Measurements from ENCODE around the gene USP32.
"Not testable (repeated sequence)": the region's sequence is repeated elsewhere in the genome, so short reads cannot be mapped to it uniquely, and the experiment has no call there.

Gene USP32

GRCh38 chr17:60223456-60223855 lies 168.5 kb downstream of the USP32 start:
- H3F3A ChIP-seq (ENCODE audit: low read depth), result no peaks in the 10 kb centered on the region
- no peaks in the 10 kb centered on the region for H3K9me2 ChIP-seq (replicated peaks; ENCODE audit: low read depth, low read length)
- H3K36me3 ChIP-seq (ENCODE audit: insufficient read depth, low read length), result peaks cover 55% of the 10 kb centered on the region; the same call in 1 of the 2 replicates
- TF ChIP-seq CTCF (conservative IDR thresholded peaks at IDR 0.05; ENCODE audit: low read length), result no peak
- TF ChIP-seq EZH2phosphoT487 (IDR thresholded peaks at IDR 0.05; ENCODE audit: borderline replicate concordance), result no peak
- H3K79me2 ChIP-seq (ENCODE audit: insufficient read depth, low read length), result no peaks in the 10 kb centered on the region
- no peak overlapping the region for H3K9ac ChIP-seq (ENCODE audit: low read depth, low read length, poor library complexity, severe bottlenecking)
- H3K27me3 ChIP-seq (ENCODE audit: insufficient read depth, low read length, poor library complexity, severe bottlenecking), result no peaks in the 10 kb centered on the region
- H3K4me1 ChIP-seq (ENCODE audit: insufficient read depth, low read length, poor library complexity, severe bottlenecking), result no peaks in the 10 kb centered on the region
- H3K4me2 ChIP-seq (ENCODE audit: low read depth, low read length, poor library complexity, severe bottlenecking), result no peak overlapping the region
- H3K4me3 ChIP-seq (ENCODE audit: low read length, poor library complexity, severe bottlenecking), result no peak overlapping the region
- H4K20me1 ChIP-seq (ENCODE audit: insufficient read depth, low read length, poor library complexity, severe bottlenecking), result no peaks in the 10 kb centered on the region
- H2AFZ ChIP-seq (ENCODE audit: low read length), result no peak overlapping the region
- no peaks in the 10 kb centered on the region for H3K9me3 ChIP-seq (ENCODE audit: insufficient read depth, low read depth, low read length)

GRCh38 chr17:60218774-60219173 lies 173.2 kb downstream of the USP32 start:
- not testable (repeated sequence) for H3K4me1 ChIP-seq (ENCODE audit: insufficient read depth, low read length, poor library complexity, severe bottlenecking); H2AFZ ChIP-seq (ENCODE audit: low read length); H3K9ac ChIP-seq (ENCODE audit: low read depth, low read length, poor library complexity, severe bottlenecking); H4K20me1 ChIP-seq (ENCODE audit: insufficient read depth, low read length, poor library complexity, severe bottlenecking); H3K9me3 ChIP-seq (ENCODE audit: insufficient read depth, low read depth, low read length); H3K4me3 ChIP-seq (ENCODE audit: low read length, poor library complexity, severe bottlenecking); H3K9me2 ChIP-seq (replicated peaks; ENCODE audit: low read depth, low read length); H3F3A ChIP-seq (ENCODE audit: low read depth); H3K27me3 ChIP-seq (ENCODE audit: insufficient read depth, low read length, poor library complexity, severe bottlenecking); H3K79me2 ChIP-seq (ENCODE audit: insufficient read depth, low read length); H3K4me2 ChIP-seq (ENCODE audit: low read depth, low read length, poor library complexity, severe bottlenecking)
- peaks cover 33% of the 10 kb centered on the region; the same call in 1 of the 2 replicates for H3K36me3 ChIP-seq (ENCODE audit: insufficient read depth, low read length)

GRCh38 chr17:60215895-60216294 lies 176.0 kb downstream of the USP32 start:
- not testable (repeated sequence) for H3K9ac ChIP-seq (ENCODE audit: low read depth, low read length, poor library complexity, severe bottlenecking); H4K20me1 ChIP-seq (ENCODE audit: insufficient read depth, low read length, poor library complexity, severe bottlenecking)

GRCh38 chr17:60211282-60211681 lies 180.7 kb downstream of the USP32 start:
- not testable (repeated sequence) for H3F3A ChIP-seq (ENCODE audit: low read depth); H3K36me3 ChIP-seq (ENCODE audit: insufficient read depth, low read length); H3K9me2 ChIP-seq (replicated peaks; ENCODE audit: low read depth, low read length); H3K9me3 ChIP-seq (ENCODE audit: insufficient read depth, low read depth, low read length); H4K20me1 ChIP-seq (ENCODE audit: insufficient read depth, low read length, poor library complexity, severe bottlenecking); H3K27me3 ChIP-seq (ENCODE audit: insufficient read depth, low read length, poor library complexity, severe bottlenecking); H3K4me1 ChIP-seq (ENCODE audit: insufficient read depth, low read length, poor library complexity, severe bottlenecking); H3K4me3 ChIP-seq (ENCODE audit: low read length, poor library complexity, severe bottlenecking); H3K9ac ChIP-seq (ENCODE audit: low read depth, low read length, poor library complexity, severe bottlenecking); H3K79me2 ChIP-seq (ENCODE audit: insufficient read depth, low read length); H2AFZ ChIP-seq (ENCODE audit: low read length); H3K4me2 ChIP-seq (ENCODE audit: low read depth, low read length, poor library complexity, severe bottlenecking)

More at GRCh38 chr17:60215895-60216294, 176.0 kb downstream of the USP32 start:
- H3K4me1 ChIP-seq (ENCODE audit: insufficient read depth, low read length, poor library complexity, severe bottlenecking); H3K36me3 ChIP-seq (ENCODE audit: insufficient read depth, low read length); H3K4me3 ChIP-seq (ENCODE audit: low read length, poor library complexity, severe bottlenecking); H3F3A ChIP-seq (ENCODE audit: low read depth); H3K9me2 ChIP-seq (replicated peaks; ENCODE audit: low read depth, low read length); H3K4me2 ChIP-seq (ENCODE audit: low read depth, low read length, poor library complexity, severe bottlenecking); H2AFZ ChIP-seq (ENCODE audit: low read length); H3K9me3 ChIP-seq (ENCODE audit: insufficient read depth, low read depth, low read length); H3K79me2 ChIP-seq (ENCODE audit: insufficient read depth, low read length); H3K27me3 ChIP-seq (ENCODE audit: insufficient read depth, low read length, poor library complexity, severe bottlenecking): not testable (repeated sequence)

- H2AFZ ChIP-seq (ENCODE audit: low read length); H3K9me3 ChIP-seq (ENCODE audit: insufficient read depth, low read depth, low read length); H3K27me3 ChIP-seq (ENCODE audit: insufficient read depth, low read length, poor library complexity, severe bottlenecking); H3K9ac ChIP-seq (ENCODE audit: low read depth, low read length, poor library complexity, severe bottlenecking); H3K4me2 ChIP-seq (ENCODE audit: low read depth, low read length, poor library complexity, severe bottlenecking); H3K9me2 ChIP-seq (replicated peaks; ENCODE audit: low read depth, low read length); H3K79me2 ChIP-seq (ENCODE audit: insufficient read depth, low read length); H4K20me1 ChIP-seq (ENCODE audit: insufficient read depth, low read length, poor library complexity, severe bottlenecking); H3K4me3 ChIP-seq (ENCODE audit: low read length, poor library complexity, severe bottlenecking); H3K36me3 ChIP-seq (ENCODE audit: insufficient read depth, low read length); H3K4me1 ChIP-seq (ENCODE audit: insufficient read depth, low read length, poor library complexity, severe bottlenecking); H3F3A ChIP-seq (ENCODE audit: low read depth): not testable (repeated sequence)
Observed at GRCh38 chr17:60208302-60208701, 183.6 kb downstream of the USP32 start.

DNA sequence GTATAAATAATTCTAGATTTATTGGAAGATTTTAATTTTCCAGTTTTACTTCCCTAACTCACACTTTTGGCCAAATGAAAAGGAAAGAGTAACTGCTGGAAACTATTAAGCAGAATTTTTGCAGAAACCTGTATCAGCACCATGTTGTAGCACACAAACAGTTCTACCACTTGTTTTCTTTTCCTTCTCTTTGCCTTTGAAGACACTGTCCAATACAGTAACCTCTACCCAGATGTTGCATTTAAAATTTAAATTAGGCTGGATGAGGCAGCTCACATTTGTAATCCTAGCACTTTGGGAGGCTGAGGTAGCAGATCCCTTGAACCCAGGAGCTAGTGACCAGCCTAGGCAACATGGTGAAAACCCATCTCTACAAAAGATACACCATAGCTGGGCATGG lies 186.2 kb downstream of the USP32 start:
- H2AFZ ChIP-seq (ENCODE audit: low read length); H3K4me1 ChIP-seq (ENCODE audit: insufficient read depth, low read length, poor library complexity, severe bottlenecking); H4K20me1 ChIP-seq (ENCODE audit: insufficient read depth, low read length, poor library complexity, severe bottlenecking); H3F3A ChIP-seq (ENCODE audit: low read depth); H3K27me3 ChIP-seq (ENCODE audit: insufficient read depth, low read length, poor library complexity, severe bottlenecking); H3K9ac ChIP-seq (ENCODE audit: low read depth, low read length, poor library complexity, severe bottlenecking); H3K4me2 ChIP-seq (ENCODE audit: low read depth, low read length, poor library complexity, severe bottlenecking); H3K9me3 ChIP-seq (ENCODE audit: insufficient read depth, low read depth, low read length); H3K36me3 ChIP-seq (ENCODE audit: insufficient read depth, low read length); H3K79me2 ChIP-seq (ENCODE audit: insufficient read depth, low read length); H3K4me3 ChIP-seq (ENCODE audit: low read length, poor library complexity, severe bottlenecking); H3K9me2 ChIP-seq (replicated peaks; ENCODE audit: low read depth, low read length): not testable (repeated sequence)

- not testable (repeated sequence) for H3K4me1 ChIP-seq (ENCODE audit: insufficient read depth, low read length, poor library complexity, severe bottlenecking); H3K9me2 ChIP-seq (replicated peaks; ENCODE audit: low read depth, low read length); H3K9me3 ChIP-seq (ENCODE audit: insufficient read depth, low read depth, low read length); H3K9ac ChIP-seq (ENCODE audit: low read depth, low read length, poor library complexity, severe bottlenecking); H3K27me3 ChIP-seq (ENCODE audit: insufficient read depth, low read length, poor library complexity, severe bottlenecking); H2AFZ ChIP-seq (ENCODE audit: low read length); H3K4me3 ChIP-seq (ENCODE audit: low read length, poor library complexity, severe bottlenecking); H4K20me1 ChIP-seq (ENCODE audit: insufficient read depth, low read length, poor library complexity, severe bottlenecking); H3K4me2 ChIP-seq (ENCODE audit: low read depth, low read length, poor library complexity, severe bottlenecking); H3F3A ChIP-seq (ENCODE audit: low read depth); H3K79me2 ChIP-seq (ENCODE audit: insufficient read depth, low read length)
- peaks cover 25% of the 10 kb centered on the region; the same call in 1 of the 2 replicates for H3K36me3 ChIP-seq (ENCODE audit: insufficient read depth, low read length)
Observed at GRCh38 chr17:60198630-60199029, 193.3 kb downstream of the USP32 start.

Measured in Loucy (cell line).